GM10266 (cell line): ENCODE data around the gene ANKRD37.

Experiments
- DNase-seq: peaks from one replicate; pipeline ENCODE4 v3.0.0; 2012; ENCODE audit errors: extremely low spot score
- CTCF ChIP-seq: IDR thresholded peaks from 2 replicates; pipeline ENCODE4 v1.5.1; 2012; ENCODE audit warnings: mild to moderate bottlenecking, low read depth; ENCODE audit not compliant: control insufficient read depth, insufficient read depth; ENCODE audit errors: missing control alignments

The ANKRD37 gene

GRCh38 chr4:185412412-185412811, 15.8 kb downstream of the ANKRD37 start:
- TF ChIP-seq CTCF = no peak
- DNase-seq = no peak

- TF ChIP-seq CTCF = no peak
- no peak for DNase-seq
These were observed 20.3 kb downstream of the ANKRD37 start for GRCh38 chr4:185416955-185417354.

GRCh38 chr4:185421366-185422124, 24.9 kb downstream of the ANKRD37 start:
- TF ChIP-seq CTCF = no peak
- DNase-seq = no peak

- peak; percentile 6 for DNase-seq
- TF ChIP-seq CTCF = no peak
These were observed 28.4 kb downstream of the ANKRD37 start for GRCh38 chr4:185424905-185425646.

- DNase-seq = peak; percentile 85
- peak; percentile 32 for TF ChIP-seq CTCF
These were observed 29.2 kb downstream of the ANKRD37 start, which contains the start of gene UFSP2 for GRCh38 chr4:185425647-185426352. UFSP2 (minus strand) TSS chr4:185425964; CDS start chr4:185425868, 96 bp downstream.

- no peak for TF ChIP-seq CTCF
- DNase-seq = no peak
These were observed 30.5 kb downstream of the ANKRD37 start for GRCh38 chr4:185426960-185427688.
